Trophoblast cell (in vitro differentiated cells and primary cell): ENCODE measurements around the gene SSBP3.

Source experiments
- DNase-seq, 2 donors: peaks; one replicate each; pipeline ENCODE4 v3.0.0-alpha.2; 2016
- H2AFZ ChIP-seq: 2 replicates; pipeline ENCODE4 v1.6.1; 2013; ENCODE audit warnings: low read length, moderate library complexity, mild to moderate bottlenecking; ENCODE audit not compliant: insufficient read depth, poor library complexity
- H2AK5ac ChIP-seq: 2 replicates; pipeline ENCODE4 v1.6.1; 2013; ENCODE audit warnings: mild to moderate bottlenecking, low read length
- H2BK120ac ChIP-seq: 2 replicates; pipeline ENCODE4 v1.6.1; 2013; ENCODE audit warnings: low read length, mild to moderate bottlenecking, moderate library complexity; ENCODE audit not compliant: insufficient read depth, poor library complexity
- H2BK12ac ChIP-seq: 2 replicates; pipeline ENCODE4 v1.6.1; 2013; ENCODE audit warnings: mild to moderate bottlenecking, low read length, moderate library complexity
- H2BK5ac ChIP-seq: 2 replicates; pipeline ENCODE4 v1.6.1; 2013; ENCODE audit warnings: low read length, low read depth, moderate library complexity, mild to moderate bottlenecking; ENCODE audit not compliant: poor library complexity
- H3K14ac ChIP-seq: 2 replicates; pipeline ENCODE4 v1.6.1; 2013; ENCODE audit warnings: mild to moderate bottlenecking, low read length
- H3K18ac ChIP-seq: 2 replicates; pipeline ENCODE4 v1.6.1; 2013; ENCODE audit warnings: mild to moderate bottlenecking, low read length
- H3K23ac ChIP-seq: 2 replicates; pipeline ENCODE4 v1.6.1; 2013; ENCODE audit warnings: low read length
- H3K27ac ChIP-seq: 2 replicates; pipeline ENCODE4 v1.5.1; 2013; ENCODE audit warnings: low read depth, mild to moderate bottlenecking, inconsistent platforms, low read length, moderate library complexity
- H3K27me3 ChIP-seq: 2 replicates; pipeline ENCODE4 v1.6.1; 2013; ENCODE audit warnings: inconsistent platforms, mild to moderate bottlenecking, low read length, moderate library complexity; ENCODE audit not compliant: insufficient read depth
- H3K36me3 ChIP-seq, 2 experiments: 1 replicate in 1 of 2; 2 replicates in 1 of 2; pipeline ENCODE4 v1.6.1; 2013; ENCODE audit warnings: low read length in 2 of 2, mild to moderate bottlenecking in 2 of 2, moderate library complexity in 1 of 2; ENCODE audit not compliant: insufficient read depth in 2 of 2, control insufficient read depth in 1 of 2
- H3K4ac ChIP-seq: 2 replicates; pipeline ENCODE4 v1.6.1; 2013; ENCODE audit warnings: low read depth, mild to moderate bottlenecking, low read length, moderate library complexity
- H3K4me1 ChIP-seq, 2 experiments: 1 replicate in 1 of 2; 2 replicates in 1 of 2; pipeline ENCODE4 v1.6.1; 2013; ENCODE audit warnings: low read length in 2 of 2, mild to moderate bottlenecking in 2 of 2, moderate library complexity in 1 of 2; ENCODE audit not compliant: insufficient read depth in 2 of 2, control insufficient read depth in 1 of 2
- H3K4me2 ChIP-seq: 2 replicates; pipeline ENCODE4 v1.6.1; 2013; ENCODE audit warnings: inconsistent platforms, mild to moderate bottlenecking, low read length, moderate library complexity
- H3K4me3 ChIP-seq: 2 replicates; pipeline ENCODE4 v1.5.1; 2013; ENCODE audit warnings: mild to moderate bottlenecking, low read depth, low read length, inconsistent platforms
- H3K79me1 ChIP-seq: one replicate; pipeline ENCODE4 v1.6.1; 2013; ENCODE audit warnings: low read length
- H3K79me2 ChIP-seq: 2 replicates; pipeline ENCODE4 v1.6.1; 2013; ENCODE audit warnings: low read length, mild to moderate bottlenecking; ENCODE audit not compliant: control insufficient read depth, insufficient read depth, poor library complexity
- H3K9ac ChIP-seq: 2 replicates; pipeline ENCODE4 v1.6.1; 2013; ENCODE audit warnings: mild to moderate bottlenecking, low read length
- H3K9me3 ChIP-seq: 2 replicates; pipeline ENCODE4 v1.6.1; 2013; ENCODE audit warnings: low read depth, mild to moderate bottlenecking, control low read depth, inconsistent platforms, low read length; ENCODE audit not compliant: insufficient read depth
- H4K12ac ChIP-seq: 2 replicates; pipeline ENCODE4 v1.6.1; 2013; ENCODE audit warnings: low read depth, mild to moderate bottlenecking, low read length, moderate library complexity
- H4K8ac ChIP-seq: 2 replicates; pipeline ENCODE4 v1.6.1; 2013; ENCODE audit warnings: low read depth, mild to moderate bottlenecking, low read length, moderate library complexity
- H4K91ac ChIP-seq: one replicate; pipeline ENCODE4 v1.6.1; 2013; ENCODE audit warnings: low read depth, mild to moderate bottlenecking, low read length, moderate library complexity
- WGBS: extraction: QIAGEN DNeasy Blood & Tissue Kit; methylation state at CpG from one replicate; pipeline ENCODE4 v1.1.7; 2013; ENCODE audit warnings: missing lambda C conversion rate; ENCODE audit not compliant: insufficient read length, insufficient coverage; ENCODE audit errors: extremely low coverage; 5-methylcytosine and 5-hydroxymethylcytosine counted together

Gene SSBP3

GRCh38 chr1:54327386-54328065, 78.7 kb downstream of the SSBP3 start:
- H3K4ac ChIP-seq: no peak overlapping the region
- no CpG with 5 or more reads among the region's 14 CpGs for WGBS
- H4K8ac ChIP-seq: no peak overlapping the region

GRCh38 chr1:54326543-54327385, 79.4 kb downstream of the SSBP3 start:
- H3K23ac ChIP-seq: no peak overlapping the region
- H2AFZ ChIP-seq: no peak overlapping the region
- no peak overlapping the region for H4K91ac ChIP-seq
- no peak overlapping the region for H4K8ac ChIP-seq
- peak overlapping the region; percentile 14 for H3K4ac ChIP-seq
- H3K4me1 ChIP-seq: peaks cover 40 to 53% of the 10 kb centered on the region in 2 experiments
- H3K27ac ChIP-seq: no peak overlapping the region
- no peak overlapping the region for H2BK120ac ChIP-seq
- no peak overlapping the region for H2BK12ac ChIP-seq
- H2BK5ac ChIP-seq: no peak overlapping the region
- H3K36me3 ChIP-seq: peaks cover 2 to 5% of the 10 kb centered on the region in 2 experiments
- no peaks in the 10 kb centered on the region for H3K9me3 ChIP-seq
- no peak overlapping the region for H3K4me2 ChIP-seq
- H4K12ac ChIP-seq: no peak overlapping the region
- peaks cover 13% of the 10 kb centered on the region for H3K79me2 ChIP-seq
- no peak overlapping the region for H3K14ac ChIP-seq
- no CpG with 5 or more reads among the region's 12 CpGs for WGBS
- H3K4me3 ChIP-seq: no peak overlapping the region
- H3K9ac ChIP-seq: no peak overlapping the region
- peak overlapping the region; percentile 20 for H3K18ac ChIP-seq
- no peak overlapping the region for H2AK5ac ChIP-seq
- no peak for DNase-seq
- H3K27me3 ChIP-seq: no peaks in the 10 kb centered on the region
- H3K79me1 ChIP-seq: peaks cover 5% of the 10 kb centered on the region

More at GRCh38 chr1:54327386-54328065, 78.7 kb downstream of the SSBP3 start:
- peaks cover 0 to 5% of the 10 kb centered on the region in 2 experiments for H3K36me3 ChIP-seq
- H2BK12ac ChIP-seq: no peak overlapping the region
- no peak overlapping the region for H3K14ac ChIP-seq
- no peak overlapping the region for H3K9ac ChIP-seq
- H3K18ac ChIP-seq: no peak overlapping the region
- H2AK5ac ChIP-seq: no peak overlapping the region
- H3K4me1 ChIP-seq: peaks cover 42 to 55% of the 10 kb centered on the region in 2 experiments
- no peak overlapping the region for H4K12ac ChIP-seq
- H3K27ac ChIP-seq: no peak overlapping the region
- H2AFZ ChIP-seq: no peak overlapping the region
- H4K91ac ChIP-seq: no peak overlapping the region
- H3K27me3 ChIP-seq: no peaks in the 10 kb centered on the region
- H3K4me2 ChIP-seq: no peak overlapping the region
- no peak overlapping the region for H3K4me3 ChIP-seq
- H3K79me2 ChIP-seq: peaks cover 8% of the 10 kb centered on the region
- no peak overlapping the region for H2BK5ac ChIP-seq
- no peak overlapping the region for H2BK120ac ChIP-seq
- no peaks in the 10 kb centered on the region for H3K9me3 ChIP-seq
- no peak overlapping the region for H3K23ac ChIP-seq
- peaks cover 5% of the 10 kb centered on the region for H3K79me1 ChIP-seq
- DNase-seq: peak in 1 of 2 donors; percentile 53

GRCh38 chr1:54325703-54326461, 80.3 kb downstream of the SSBP3 start:
- no peak overlapping the region for H4K91ac ChIP-seq
- no peak overlapping the region for H3K14ac ChIP-seq
- peaks cover 43 to 53% of the 10 kb centered on the region in 2 experiments for H3K4me1 ChIP-seq
- H3K9ac ChIP-seq: no peak overlapping the region
- H2BK5ac ChIP-seq: no peak overlapping the region
- H2BK120ac ChIP-seq: no peak overlapping the region
- H3K27me3 ChIP-seq: no peaks in the 10 kb centered on the region
- no CpG with 5 or more reads among the region's 20 CpGs for WGBS
- no peak overlapping the region for H3K4me2 ChIP-seq
- no peak overlapping the region for H2AFZ ChIP-seq
- no peak overlapping the region for H3K4me3 ChIP-seq
- H3K79me2 ChIP-seq: peaks cover 16% of the 10 kb centered on the region
- H3K9me3 ChIP-seq: no peaks in the 10 kb centered on the region
- no peak for DNase-seq
- peaks cover 5% of the 10 kb centered on the region for H3K79me1 ChIP-seq
- H4K12ac ChIP-seq: no peak overlapping the region
- peaks cover 5% of the 10 kb centered on the region in 2 experiments for H3K36me3 ChIP-seq
- H4K8ac ChIP-seq: no peak overlapping the region
- no peak overlapping the region for H3K18ac ChIP-seq
- no peak overlapping the region for H2BK12ac ChIP-seq
- H3K27ac ChIP-seq: no peak overlapping the region
- no peak overlapping the region for H3K23ac ChIP-seq
- H3K4ac ChIP-seq: no peak overlapping the region
- H2AK5ac ChIP-seq: no peak overlapping the region

GRCh38 chr1:54325284-54325683, 80.9 kb downstream of the SSBP3 start:
- peaks cover 5% of the 10 kb centered on the region in 2 experiments for H3K36me3 ChIP-seq
- H2AFZ ChIP-seq: no peak overlapping the region
- no peak overlapping the region for H2AK5ac ChIP-seq
- no peak overlapping the region for H3K9ac ChIP-seq
- no peak overlapping the region for H2BK120ac ChIP-seq
- H3K14ac ChIP-seq: no peak overlapping the region
- no peaks in the 10 kb centered on the region for H3K9me3 ChIP-seq
- no peak overlapping the region for H3K23ac ChIP-seq
- peaks cover 5% of the 10 kb centered on the region for H3K79me1 ChIP-seq
- no peak overlapping the region for H3K4me3 ChIP-seq
- no peak overlapping the region for H3K4me2 ChIP-seq
- no peak overlapping the region for H3K27ac ChIP-seq
- no peak overlapping the region for H2BK12ac ChIP-seq
- peaks cover 43 to 49% of the 10 kb centered on the region in 2 experiments for H3K4me1 ChIP-seq
- H4K91ac ChIP-seq: no peak overlapping the region
- DNase-seq: no peak
- H3K4ac ChIP-seq: peak overlapping the region; percentile 37
- H4K12ac ChIP-seq: no peak overlapping the region
- H3K18ac ChIP-seq: no peak overlapping the region
- peaks cover 12% of the 10 kb centered on the region for H3K79me2 ChIP-seq
- no CpG with 5 or more reads among the region's 2 CpGs for WGBS
- H2BK5ac ChIP-seq: peak overlapping the region; percentile 9
- H3K27me3 ChIP-seq: no peaks in the 10 kb centered on the region
- H4K8ac ChIP-seq: no peak overlapping the region
